ENCODE results near the gene CATSPER4.
A peak's percentile ranks its signal among the peaks of the same experiment; 100 is the strongest.

The CATSPER4 gene

GRCh38 chr1:26190373-26190987, at the start of gene CATSPER4:
CATSPER4 (plus strand) TSS chr1:26190602; CDS start chr1:26190628, 26 bp downstream.
- no peak for DNase-seq

GRCh38 chr1:26142159-26142558, 48.2 kb upstream of the CATSPER4 start:
- no peak for DNase-seq

- peak; percentile 74 to 75 for DNase-seq
Observed at GRCh38 chr1:26145041-26145959, 45.1 kb upstream of the CATSPER4 start.

GRCh38 chr1:26145960-26146294, 44.5 kb upstream of the CATSPER4 start:
- no peak for DNase-seq

- DNase-seq, result no peak
Observed at GRCh38 chr1:26148887-26149286, 41.5 kb upstream of the CATSPER4 start.

GRCh38 chr1:26153966-26154532, 36.4 kb upstream of the CATSPER4 start:
- no peak for DNase-seq

GRCh38 chr1:26154750-26155149, 35.7 kb upstream of the CATSPER4 start:
- DNase-seq, result no peak

- no peak for DNase-seq
Observed at GRCh38 chr1:26155370-26156284, 34.8 kb upstream of the CATSPER4 start.

- no peak for DNase-seq
Observed at GRCh38 chr1:26156285-26157038, 33.9 kb upstream of the CATSPER4 start.

GRCh38 chr1:26158271-26158907, 32.0 kb upstream of the CATSPER4 start:
- DNase-seq, result no peak

GRCh38 chr1:26158908-26159742, 31.3 kb upstream of the CATSPER4 start, which contains the start of gene FAM110D:
FAM110D (plus strand) TSS chr1:26159079; CDS start chr1:26161292, 2,213 bp downstream.
- no peak for DNase-seq

- DNase-seq, result no peak
Observed at GRCh38 chr1:26159743-26160039, 30.7 kb upstream of the CATSPER4 start.

- no peak for DNase-seq
Observed at GRCh38 chr1:26160527-26161414, 29.6 kb upstream of the CATSPER4 start.

- DNase-seq, result peak; percentile 48 to 66
Observed at GRCh38 chr1:26161415-26162219, 28.8 kb upstream of the CATSPER4 start.

- no peak for DNase-seq
Observed at GRCh38 chr1:26162220-26162709, 28.1 kb upstream of the CATSPER4 start.

- no peak for DNase-seq
Observed at GRCh38 chr1:26163684-26164035, 26.7 kb upstream of the CATSPER4 start.

GRCh38 chr1:26164036-26164860, 26.2 kb upstream of the CATSPER4 start:
- DNase-seq, result peak; percentile 64 to 69

Data from stimulated activated CD4-positive, alpha-beta T cell treated with anti-CD3 and anti-CD28 coated beads, Interleukin-2, amount 100 ng/mL, for 24 hours (primary cell).